ENCODE results near the gene TJP3.
A peak's percentile ranks its signal among the peaks of the same experiment; 100 is the strongest.

DNA sequence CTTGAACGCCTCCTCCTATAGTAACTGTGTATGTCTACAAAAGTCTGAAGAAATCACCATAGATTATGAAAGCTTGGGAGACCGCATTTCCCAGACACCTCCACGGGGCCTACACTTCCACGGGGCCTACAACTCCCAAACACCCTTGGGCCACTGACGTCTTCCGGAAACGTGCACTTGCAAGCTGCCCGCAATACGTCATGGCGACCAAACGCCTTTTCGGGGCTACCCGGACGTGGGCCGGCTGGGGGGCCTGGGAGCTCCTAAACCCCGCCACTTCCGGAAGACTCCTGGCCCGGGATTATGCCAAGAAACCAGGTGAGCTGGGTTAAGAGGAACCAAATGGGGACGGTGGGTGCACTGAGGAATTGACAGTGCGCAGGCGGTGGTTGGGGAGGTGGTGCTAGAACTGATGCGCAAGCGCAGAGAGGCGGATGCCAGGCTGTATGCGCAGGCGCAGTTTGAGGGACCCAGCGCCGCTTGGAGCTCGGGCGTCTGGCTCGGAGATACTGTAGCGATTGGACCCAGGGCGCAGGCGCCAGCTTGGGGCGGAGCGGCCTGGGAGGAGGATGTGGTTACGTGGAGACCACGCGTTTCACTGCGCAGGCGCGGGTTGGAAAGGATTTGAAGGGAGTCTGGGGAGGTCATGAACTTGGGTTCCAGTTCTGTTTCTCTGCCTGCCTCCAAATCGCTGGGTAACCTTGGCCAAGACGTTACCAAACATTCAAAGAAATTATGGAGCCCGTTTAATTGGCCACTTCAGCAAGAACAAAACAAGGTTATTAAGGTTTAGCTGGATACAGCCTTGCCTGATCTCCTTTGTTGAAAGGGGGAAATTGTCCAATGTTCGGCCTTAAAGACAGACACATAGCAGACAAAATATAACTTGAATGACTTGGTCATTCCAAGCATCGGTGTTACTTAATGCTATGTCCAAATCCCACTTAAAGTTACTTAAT is 54.6 kb downstream of the TJP3 start, which contains the start of gene MRPL54:
- TF ChIP-seq RAD21 (IDR thresholded peaks at IDR 0.05; ENCODE audit: low read depth) (no peak), EGR1 (IDR thresholded peaks at IDR 0.05) (0 out of 2 replicates have a peak, but pooled peaks have one; percentile 12), YY1 (IDR thresholded peaks at IDR 0.05; ENCODE audit: low read depth) (peak; percentile 90), ZBTB7A (IDR thresholded peaks at IDR 0.05; ENCODE audit: low read depth) (no peak)
